Measurements from ENCODE around the gene RALA.

The RALA gene

GRCh38 chr7:39614299-39614698 is 9.1 kb upstream of the RALA start:
- DNase-seq, result no peak

- no peak for DNase-seq
Measured at GRCh38 chr7:39615350-39615975, 7.9 kb upstream of the RALA start.

- DNase-seq, result no peak
Measured at GRCh38 chr7:39616138-39616537, 7.2 kb upstream of the RALA start.

- DNase-seq, result no peak
Measured at GRCh38 chr7:39617005-39617404, 6.4 kb upstream of the RALA start.

GRCh38 chr7:39618868-39619267 is 4.5 kb upstream of the RALA start:
- no peak for DNase-seq

GRCh38 chr7:39620486-39620885 is 2.9 kb upstream of the RALA start:
- no peak for DNase-seq

GRCh38 chr7:39621261-39621660 is 2.1 kb upstream of the RALA start:
- DNase-seq, result no peak

GRCh38 chr7:39621784-39622411 is 1.5 kb upstream of the RALA start:
- DNase-seq, result no peak

GRCh38 chr7:39622609-39623008 is 763 bp upstream of the RALA start:
- no peak for DNase-seq

- DNase-seq, result peak; percentile 22
Measured at GRCh38 chr7:39623732-39624441, 515 bp downstream of the RALA start.

GRCh38 chr7:39624442-39624807 is 1.1 kb downstream of the RALA start:
- no peak for DNase-seq

- DNase-seq, result no peak
Measured at GRCh38 chr7:39624935-39625694, 1.7 kb downstream of the RALA start.

- no peak for DNase-seq
Measured at GRCh38 chr7:39631736-39632308, 8.4 kb downstream of the RALA start.

- DNase-seq, result no peak
Measured at GRCh38 chr7:39633563-39634477, 10.4 kb downstream of the RALA start.

GRCh38 chr7:39634478-39634805 is 11.1 kb downstream of the RALA start:
- no peak for DNase-seq

GRCh38 chr7:39637400-39637799 is 14.0 kb downstream of the RALA start:
- no peak for DNase-seq

- no peak for DNase-seq
Measured at GRCh38 chr7:39637963-39638485, 14.7 kb downstream of the RALA start.

- DNase-seq, result no peak
Measured at GRCh38 chr7:39642896-39643295, 19.5 kb downstream of the RALA start.

GRCh38 chr7:39644170-39644569 is 20.8 kb downstream of the RALA start:
- DNase-seq, result no peak

GRCh38 chr7:39645482-39646407 is 22.4 kb downstream of the RALA start:
- DNase-seq, result no peak

- DNase-seq, result no peak
Measured at GRCh38 chr7:39647816-39648215, 24.4 kb downstream of the RALA start.

All from activated gamma-delta T cell (primary cell).